Measurements from ENCODE around the gene ELOA. TPM values are rescaled to one million over a fixed set of nuclear protein-coding genes. Genes with fewer than 3 reads are reported as not detected.

ELOA gene
- total and polyA plus RNA-seq, 2 of the 13 experiments (the other 11 are each of a cell fraction or from before 2014, with no cell fraction given), result 14.2 to 28.5 TPM

- no peak for TF ChIP-seq ZNF503 (CRISPR knock-in tag; IDR thresholded peaks at IDR 0.05)
- TF ChIP-seq NCOA2 (CRISPR knock-in tag; IDR thresholded peaks at IDR 0.05), result no peak; the same call in 1 of the 2 replicates
- TF ChIP-seq PATZ1 (CRISPR knock-in tag; IDR thresholded peaks at IDR 0.05), result peak; percentile 83
- TF ChIP-seq ZNF276 (CRISPR knock-in tag; IDR thresholded peaks at IDR 0.05; ENCODE audit: low read depth), result no peak; the same call in 1 of the 2 replicates
- TF ChIP-seq MIXL1 (CRISPR knock-in tag; IDR thresholded peaks at IDR 0.05), result no peak
- TF ChIP-seq MTF2 (CRISPR knock-in tag; IDR thresholded peaks at IDR 0.05; ENCODE audit: borderline replicate concordance), result peak; percentile 83; the same call in 1 of the 2 replicates
- no peak for TF ChIP-seq NBN (conservative IDR thresholded peaks at IDR 0.05)
- TF ChIP-seq HDAC1 (CRISPR knock-in tag; IDR thresholded peaks at IDR 0.05), result peak; percentile 29; the same call in 1 of the 2 replicates
- TF ChIP-seq WIZ (CRISPR knock-in tag; IDR thresholded peaks at IDR 0.05), result no peak
- TF ChIP-seq ZNF296 (CRISPR knock-in tag; conservative IDR thresholded peaks at IDR 0.05), result no peak; the same call in 1 of the 2 replicates
- no peak for TF ChIP-seq IRF1 (CRISPR knock-in tag; IDR thresholded peaks at IDR 0.05; ENCODE audit: low read depth)
- TF ChIP-seq ZNF362 (CRISPR knock-in tag; IDR thresholded peaks at IDR 0.05; ENCODE audit: borderline replicate concordance), result no peak
- no peak for TF ChIP-seq PHB2 (IDR thresholded peaks at IDR 0.05; ENCODE audit: partially characterized antibody)
- TF ChIP-seq SOX13 (IDR thresholded peaks at IDR 0.05), result no peak
- no peak for TF ChIP-seq SOX13 (CRISPR knock-in tag; conservative IDR thresholded peaks at IDR 0.05 in 1 of 2, IDR thresholded peaks at IDR 0.05 in 1 of 2)
- TF ChIP-seq ZSCAN12 (CRISPR knock-in tag; IDR thresholded peaks at IDR 0.05), result no peak
- 0 out of 2 replicates have a peak, but pooled peaks have one; percentile 62 for TF ChIP-seq ZNF414 (CRISPR knock-in tag; IDR thresholded peaks at IDR 0.05)
- TF ChIP-seq NKX3-1 (CRISPR knock-in tag; IDR thresholded peaks at IDR 0.05), result 0 out of 2 replicates have a peak, but pooled peaks have one; percentile 25
- no peak for TF ChIP-seq GZF1 (CRISPR knock-in tag; IDR thresholded peaks at IDR 0.05)
Measured at GRCh38 chr1:23799570-23800399, 56.5 kb downstream of the ELOA start (continued).
